Embryonic facial prominence (tissue), 1 donor: Measurements from ENCODE around the gene GAS2L1.

ENCODE experiments used
- DNase-seq: peaks from one replicate; pipeline ENCODE4 v3.0.0-alpha.2; 2016; ENCODE audit errors: extremely low spot score

GAS2L1 gene

GRCh38 chr22:29309332-29310064 is 3.0 kb downstream of the GAS2L1 start:
- no peak for DNase-seq

- no peak for DNase-seq
These were observed 3.8 kb downstream of the GAS2L1 start for GRCh38 chr22:29310065-29310862.

GRCh38 chr22:29310863-29311339 is 4.5 kb downstream of the GAS2L1 start:
- peak; percentile 80 for DNase-seq

GRCh38 chr22:29311464-29312217 is 5.2 kb downstream of the GAS2L1 start:
- no peak for DNase-seq

- no peak for DNase-seq
These were observed 6.0 kb downstream of the GAS2L1 start for GRCh38 chr22:29312218-29313125.

- peak; percentile 22 for DNase-seq
These were observed 6.7 kb downstream of the GAS2L1 start for GRCh38 chr22:29313126-29313575.

GRCh38 chr22:29313576-29314466 is 7.4 kb downstream of the GAS2L1 start:
- no peak for DNase-seq

GRCh38 chr22:29314537-29315285 is 8.3 kb downstream of the GAS2L1 start:
- no peak for DNase-seq

- DNase-seq, result no peak
These were observed 9.1 kb downstream of the GAS2L1 start, which contains the start of gene RASL10A for GRCh38 chr22:29315286-29316140. TSS of gene RASL10A (minus strand) at chr22:29315697. CDS start at chr22:29315246, 451 bp downstream.

- no peak for DNase-seq
These were observed 9.8 kb downstream of the GAS2L1 start for GRCh38 chr22:29316141-29316828.

- DNase-seq, result no peak
These were observed 11.5 kb downstream of the GAS2L1 start for GRCh38 chr22:29317827-29318454.

- DNase-seq, result no peak
These were observed 12.6 kb downstream of the GAS2L1 start for GRCh38 chr22:29319072-29319471.

GRCh38 chr22:29320546-29320945 is 14.1 kb downstream of the GAS2L1 start:
- DNase-seq, result no peak

- DNase-seq, result no peak
These were observed 17.2 kb downstream of the GAS2L1 start for GRCh38 chr22:29323641-29324040.

- no peak for DNase-seq
These were observed 18.9 kb downstream of the GAS2L1 start for GRCh38 chr22:29325356-29325755.

GRCh38 chr22:29325785-29326315 is 19.4 kb downstream of the GAS2L1 start:
- no peak for DNase-seq

GRCh38 chr22:29326481-29326880 is 20.0 kb downstream of the GAS2L1 start:
- DNase-seq, result no peak
